Stimulated activated CD4-positive, alpha-beta T cell treated with anti-CD3 and anti-CD28 coated beads, TNF-alpha, amount 100 ng/mL, for 1 hour (primary cell): ENCODE data around the gene SLC16A4.
"Not testable (repeated sequence)": the region's sequence is repeated elsewhere in the genome, so short reads cannot be mapped to it uniquely, and the experiment has no call there.

ENCODE experiments used
- DNase-seq, 3 donors: peaks; one replicate each; pipeline ENCODE4 v3.0.0-alpha.2; 2020; ENCODE audit warnings: low read depth in 3 of 3, low spot score in 1 of 3

SLC16A4 gene

GRCh38 chr1:110409316-110409715 is 18.5 kb upstream of the SLC16A4 start:
- no peak for DNase-seq

- no peak for DNase-seq
Measured at GRCh38 chr1:110408488-110408887, 17.7 kb upstream of the SLC16A4 start.

- DNase-seq, result peak; percentile 75 to 85 (median 77)
Measured at GRCh38 chr1:110407260-110408210, 16.7 kb upstream of the SLC16A4 start, which contains the start of gene LAMTOR5. TSS of gene LAMTOR5 (minus strand) at chr1:110407694. CDS start at chr1:110407620, 74 bp downstream.

GRCh38 chr1:110406407-110406806 is 15.6 kb upstream of the SLC16A4 start:
- DNase-seq, result not testable (repeated sequence)

- no peak for DNase-seq
Measured at GRCh38 chr1:110404401-110404800, 13.6 kb upstream of the SLC16A4 start.

- DNase-seq, result no peak
Measured at GRCh38 chr1:110403805-110404204, 13.0 kb upstream of the SLC16A4 start.

- not testable (repeated sequence) for DNase-seq
Measured at GRCh38 chr1:110396259-110396958, 5.6 kb upstream of the SLC16A4 start.

- DNase-seq, result no peak
Measured at GRCh38 chr1:110394493-110394820, 3.6 kb upstream of the SLC16A4 start.

- no peak for DNase-seq
Measured at GRCh38 chr1:110393691-110394492, 3.1 kb upstream of the SLC16A4 start.

GRCh38 chr1:110393286-110393685 is 2.5 kb upstream of the SLC16A4 start:
- no peak for DNase-seq

GRCh38 chr1:110390096-110390495 is 730 bp downstream of the SLC16A4 start:
- no peak for DNase-seq

GRCh38 chr1:110387048-110387754 is 3.6 kb downstream of the SLC16A4 start:
- no peak for DNase-seq

- DNase-seq, result no peak
Measured at GRCh38 chr1:110385369-110385768, 5.5 kb downstream of the SLC16A4 start.

- DNase-seq, result no peak
Measured at GRCh38 chr1:110384581-110385321, 6.1 kb downstream of the SLC16A4 start.

GRCh38 chr1:110383251-110383990 is 7.4 kb downstream of the SLC16A4 start:
- no peak for DNase-seq

GRCh38 chr1:110380672-110381283 is 10.0 kb downstream of the SLC16A4 start:
- DNase-seq, result no peak

- no peak for DNase-seq
Measured at GRCh38 chr1:110375490-110375889, 15.3 kb downstream of the SLC16A4 start.

- no peak for DNase-seq
Measured at GRCh38 chr1:110370827-110371226, 20.0 kb downstream of the SLC16A4 start.

GRCh38 chr1:110364221-110364620 is 26.6 kb downstream of the SLC16A4 start:
- no peak for DNase-seq
